ENCODE data around the gene ZBTB8A.
A peak's percentile ranks its signal among the peaks of the same experiment; 100 is the strongest.
"Not testable (repeated sequence)": the region's sequence is repeated elsewhere in the genome, so short reads cannot be mapped to it uniquely, and the experiment has no call there.

Gene ZBTB8A

DNA sequence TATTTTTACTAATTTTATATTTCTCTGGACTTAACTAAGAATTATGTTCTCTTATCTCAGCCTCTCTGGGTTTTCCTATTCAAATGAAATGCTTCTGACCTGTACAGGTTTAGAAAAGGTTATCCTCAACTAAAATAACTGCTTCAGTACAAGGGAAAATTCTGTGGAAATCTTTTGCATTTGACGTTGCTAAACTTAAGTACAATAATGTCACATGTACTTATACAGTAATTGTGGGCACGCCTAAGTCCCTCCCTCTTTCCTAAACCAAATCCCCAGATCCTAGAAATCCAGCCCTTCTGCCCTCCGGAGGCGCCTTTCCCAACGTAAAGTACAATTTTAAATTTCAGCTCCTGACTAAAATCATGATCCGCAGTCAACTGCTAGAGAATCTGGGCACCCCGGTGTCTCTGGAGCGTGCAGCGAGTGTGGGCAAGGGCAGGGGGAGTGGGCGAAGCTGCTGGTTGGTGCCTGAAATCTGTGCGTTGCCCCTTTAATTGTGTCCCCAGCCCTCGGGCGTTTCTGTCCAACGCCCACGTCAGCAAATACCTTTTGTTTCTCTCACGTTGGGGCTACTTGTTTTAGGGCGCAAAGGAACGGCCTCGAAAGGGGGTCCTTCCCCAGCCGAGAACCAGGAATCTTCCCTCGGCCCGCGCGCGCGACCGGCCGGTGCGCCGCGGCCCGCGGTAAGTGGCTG is at the start of gene ZBTB8A:
ZBTB8A (plus strand) TSS at position 541 of the 697 bp plus-strand sequence. CDS start 53,505 bp downstream, outside the sequence.
- DNase-seq: peak; percentile 49

DNA sequence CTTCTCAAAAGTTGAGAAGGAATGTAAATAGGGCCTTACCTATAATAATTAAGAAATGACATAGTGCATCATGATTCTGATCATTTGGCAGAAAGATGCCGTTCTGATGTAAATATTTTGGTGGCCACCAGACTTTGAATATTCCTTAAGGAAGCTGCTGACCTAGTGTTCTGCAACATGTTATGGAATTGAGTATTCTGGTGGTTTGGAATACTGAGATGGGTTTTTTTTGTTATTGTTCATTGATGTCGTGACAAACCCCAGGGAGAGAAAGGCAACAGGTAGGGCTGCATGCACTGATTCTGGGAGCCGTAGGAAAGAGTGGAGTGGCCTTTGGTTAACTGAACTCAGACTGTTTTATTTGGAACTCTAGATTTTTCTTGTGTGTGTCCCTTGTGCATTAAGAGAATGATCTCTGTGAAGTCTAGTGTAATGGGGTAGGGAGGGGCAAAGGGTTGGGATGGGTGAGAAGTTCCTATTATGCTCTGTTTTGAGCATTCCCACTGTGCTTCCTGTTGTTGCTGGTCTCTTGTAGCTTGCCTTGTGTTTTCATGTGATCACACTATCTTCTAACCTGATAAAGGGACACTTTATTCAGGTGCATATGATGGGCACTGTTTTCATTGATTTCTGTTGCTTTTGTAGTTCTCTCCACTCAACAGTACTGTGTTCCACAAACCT is 49.3 kb upstream of the ZBTB8A start:
- DNase-seq: no peak

- no peak for DNase-seq
Observed at GRCh38 chr1:32491386-32491785, 47.8 kb upstream of the ZBTB8A start.

GRCh38 chr1:32494196-32494595 is 45.0 kb upstream of the ZBTB8A start:
- peak; percentile 34 for DNase-seq

GRCh38 chr1:32494711-32495337 is 44.4 kb upstream of the ZBTB8A start:
- DNase-seq: no peak

DNA sequence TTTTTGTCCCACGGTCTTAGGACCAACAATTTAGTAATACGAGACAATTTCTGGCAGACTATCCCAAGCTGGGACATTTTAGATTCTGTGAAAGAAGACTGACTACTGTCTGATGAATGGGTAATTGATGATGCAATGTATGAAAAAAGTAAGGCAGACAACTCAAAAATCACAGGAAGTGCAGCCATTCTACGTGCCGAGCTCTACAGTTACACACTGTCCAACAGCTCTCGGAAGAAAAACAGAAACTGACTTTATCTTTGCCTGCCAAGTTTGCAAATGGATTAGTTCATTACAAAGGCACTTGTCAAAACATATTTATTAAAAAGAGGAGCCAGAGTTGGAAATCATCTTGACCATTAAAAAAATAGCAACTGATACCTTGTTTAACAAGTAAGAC is 43.1 kb upstream of the ZBTB8A start:
- DNase-seq: no peak

DNA sequence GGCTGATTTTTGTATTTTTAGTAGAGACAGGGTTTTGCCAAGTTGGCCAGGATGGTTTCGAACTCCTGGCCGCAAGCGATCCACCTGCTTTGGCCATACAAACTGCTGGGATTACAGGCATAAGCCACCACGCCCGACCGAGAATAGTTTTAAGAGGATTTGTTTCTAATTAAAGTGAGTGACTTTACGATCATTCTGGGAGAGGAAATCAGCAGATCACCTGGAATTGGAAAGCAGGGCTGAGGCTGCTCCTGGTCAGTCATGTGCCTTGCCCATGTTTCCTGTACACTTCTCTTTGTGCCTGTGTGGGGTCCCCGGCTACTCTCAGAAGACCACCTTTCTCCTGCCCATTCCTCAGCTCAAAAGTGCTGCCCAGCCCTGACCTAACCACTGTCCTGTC is 40.5 kb upstream of the ZBTB8A start:
- no peak for DNase-seq

- peak; percentile 46 for DNase-seq
Observed at GRCh38 chr1:32500387-32501209, 38.6 kb upstream of the ZBTB8A start.

DNA sequence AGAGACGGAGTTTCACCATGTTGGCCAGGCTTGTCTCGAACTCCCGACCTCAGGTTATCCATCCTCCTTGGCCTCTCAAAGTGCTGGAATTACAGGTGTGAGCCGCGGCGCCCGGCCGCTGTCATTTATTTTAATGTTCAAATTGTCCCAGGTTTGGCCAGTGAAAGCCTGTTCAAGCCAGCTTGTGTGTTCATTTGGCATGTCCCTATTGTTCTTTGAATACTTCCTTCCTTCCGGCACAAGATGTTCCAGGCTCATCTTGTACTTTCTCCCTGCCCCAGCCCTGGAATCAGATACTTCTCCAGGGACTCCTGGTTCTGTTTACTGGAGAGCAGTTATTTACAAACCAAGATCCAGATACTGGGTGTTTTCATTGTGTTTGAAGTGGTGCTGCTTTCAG is 37.4 kb upstream of the ZBTB8A start:
- no peak for DNase-seq

DNA sequence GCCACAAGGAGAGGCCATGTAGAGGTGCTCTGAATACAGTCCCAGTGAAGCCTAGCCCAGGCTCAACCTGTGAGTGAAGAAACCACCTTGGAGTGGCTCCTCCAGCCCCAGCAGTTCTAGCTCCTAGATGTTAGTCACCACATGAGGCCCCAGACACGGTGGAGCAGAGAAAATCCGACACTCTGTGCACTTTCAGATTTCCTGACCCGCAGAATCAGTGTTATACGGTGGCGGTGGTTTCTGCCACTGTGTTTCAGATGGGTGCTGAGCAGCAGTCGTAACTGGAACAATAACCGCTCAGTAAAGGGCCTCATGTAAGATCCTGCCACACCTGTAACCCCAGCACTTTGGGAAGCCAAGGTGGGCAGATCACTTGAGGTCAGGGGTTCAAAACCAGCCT is 36.1 kb upstream of the ZBTB8A start:
- DNase-seq: no peak

DNA sequence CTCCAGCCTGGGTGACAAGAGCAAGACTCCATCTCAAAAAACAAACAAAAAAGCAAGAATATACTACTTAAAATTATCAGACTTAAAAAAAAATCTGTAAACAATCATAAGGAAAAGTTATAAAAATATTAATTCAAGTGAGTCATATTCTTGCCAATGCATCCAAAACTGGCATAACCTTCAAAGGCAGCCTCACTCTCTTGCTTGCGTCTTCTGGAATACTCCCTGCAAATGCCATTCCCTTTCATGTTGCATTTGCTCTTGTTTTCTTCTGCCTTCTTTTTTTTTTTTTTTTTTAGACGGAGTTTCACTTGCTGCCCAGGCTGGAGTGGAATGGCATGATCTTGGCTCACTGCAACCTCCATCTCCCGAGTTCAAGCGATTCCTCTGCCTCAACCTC is 32.2 kb upstream of the ZBTB8A start:
- no peak for DNase-seq

GRCh38 chr1:32508761-32509160 is 30.5 kb upstream of the ZBTB8A start:
- DNase-seq: no peak

DNA sequence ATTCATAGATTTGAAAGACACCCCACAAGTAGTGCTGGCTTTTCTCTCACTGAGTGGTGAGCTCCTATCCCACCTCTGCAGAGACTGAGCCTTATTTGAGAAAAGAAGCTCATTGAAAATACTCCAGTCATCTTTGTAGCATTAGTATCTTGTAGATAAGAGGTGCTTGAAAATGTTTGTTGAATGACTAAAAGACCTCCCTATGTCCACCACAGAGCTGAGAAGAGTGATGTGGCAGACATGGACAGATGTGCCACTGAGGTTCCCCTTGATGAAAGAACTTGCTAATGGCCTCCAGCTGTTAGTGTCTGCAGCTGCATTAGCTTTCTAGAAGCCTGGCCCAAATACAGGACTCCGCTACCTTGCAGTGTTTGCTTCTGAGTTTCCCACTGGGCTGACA is 29.3 kb upstream of the ZBTB8A start:
- DNase-seq: no peak

DNA sequence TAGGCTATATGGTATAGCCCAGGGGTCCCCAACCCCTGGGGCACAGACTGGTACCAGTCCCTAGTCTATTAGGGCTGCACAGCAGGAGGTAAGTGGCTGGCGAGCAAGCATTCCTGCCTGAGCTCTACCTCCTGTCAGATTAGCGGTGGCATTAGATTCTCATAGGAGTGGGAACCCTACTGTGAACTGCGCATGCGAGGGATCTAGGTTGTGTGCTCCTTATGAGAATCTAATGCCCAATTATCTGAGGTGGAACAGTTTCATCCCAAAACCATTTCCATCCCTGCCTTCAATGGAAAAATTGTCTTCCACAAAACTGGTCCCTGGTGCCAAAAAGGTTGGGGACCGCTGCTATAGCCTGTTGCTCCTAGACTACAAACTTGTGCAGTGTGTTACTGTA is 22.8 kb upstream of the ZBTB8A start:
- no peak for DNase-seq

DNA sequence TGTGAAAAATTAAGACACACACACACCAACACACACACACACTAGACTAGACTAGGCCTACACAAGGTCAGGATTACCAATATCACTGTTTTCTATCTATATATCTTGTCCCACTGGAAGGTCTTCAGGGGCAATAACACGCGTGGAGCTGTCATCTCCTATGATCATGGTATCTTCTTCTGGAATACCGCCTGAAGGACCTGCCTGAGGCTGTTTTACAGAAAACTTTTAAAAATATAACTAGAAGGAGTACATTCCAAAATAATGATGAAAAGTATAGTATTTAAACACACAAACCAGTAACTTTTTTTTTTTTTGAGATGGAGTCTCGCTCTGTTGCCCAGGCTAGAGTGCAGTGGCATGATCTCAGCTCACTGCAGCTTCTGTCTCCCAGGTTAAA is 20.3 kb upstream of the ZBTB8A start:
- no peak for DNase-seq

GRCh38 chr1:32521165-32521564 is 18.1 kb upstream of the ZBTB8A start:
- no peak for DNase-seq

DNA sequence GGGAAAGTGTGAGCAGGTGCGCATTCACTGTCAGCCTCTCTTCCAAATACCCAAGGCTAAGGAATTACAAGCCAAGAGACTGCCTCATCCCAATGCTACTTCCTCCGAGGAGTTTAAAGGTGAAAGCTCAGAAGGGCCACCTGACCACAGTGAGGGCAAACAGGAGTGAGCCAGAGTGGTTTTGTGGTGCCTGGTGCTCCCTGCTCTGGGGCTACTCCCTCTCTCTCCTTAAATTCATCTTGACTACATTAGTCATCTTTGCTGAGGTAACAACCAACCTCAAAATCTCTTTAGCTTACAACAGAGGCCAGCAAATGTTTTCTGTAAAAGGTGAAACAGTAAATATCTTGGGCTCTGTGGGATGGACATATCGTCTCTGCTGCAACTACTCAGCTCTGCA is 14.2 kb upstream of the ZBTB8A start:
- peak; percentile 98 for DNase-seq

- no peak for DNase-seq
Observed at GRCh38 chr1:32525661-32526444, 13.4 kb upstream of the ZBTB8A start.

DNA sequence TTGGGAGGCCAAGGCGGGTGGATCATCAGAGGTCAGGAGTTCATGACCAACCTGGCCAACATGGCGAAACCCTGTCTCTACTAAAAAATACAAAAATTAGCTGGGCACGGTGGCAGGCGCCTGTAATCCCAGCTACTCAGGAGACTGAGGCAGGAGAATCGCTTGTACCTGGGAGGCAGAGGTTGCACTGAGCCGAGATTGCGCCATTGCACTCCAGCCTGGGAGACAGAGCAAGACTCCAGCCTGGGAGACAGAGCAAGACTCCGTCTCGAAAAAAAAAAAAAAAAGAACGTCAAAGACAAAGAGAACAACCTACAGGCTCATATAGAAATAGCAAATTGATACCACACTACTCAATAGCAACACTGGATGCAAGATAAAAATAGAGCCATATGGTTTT is 10.7 kb upstream of the ZBTB8A start:
- DNase-seq: not testable (repeated sequence)

DNA sequence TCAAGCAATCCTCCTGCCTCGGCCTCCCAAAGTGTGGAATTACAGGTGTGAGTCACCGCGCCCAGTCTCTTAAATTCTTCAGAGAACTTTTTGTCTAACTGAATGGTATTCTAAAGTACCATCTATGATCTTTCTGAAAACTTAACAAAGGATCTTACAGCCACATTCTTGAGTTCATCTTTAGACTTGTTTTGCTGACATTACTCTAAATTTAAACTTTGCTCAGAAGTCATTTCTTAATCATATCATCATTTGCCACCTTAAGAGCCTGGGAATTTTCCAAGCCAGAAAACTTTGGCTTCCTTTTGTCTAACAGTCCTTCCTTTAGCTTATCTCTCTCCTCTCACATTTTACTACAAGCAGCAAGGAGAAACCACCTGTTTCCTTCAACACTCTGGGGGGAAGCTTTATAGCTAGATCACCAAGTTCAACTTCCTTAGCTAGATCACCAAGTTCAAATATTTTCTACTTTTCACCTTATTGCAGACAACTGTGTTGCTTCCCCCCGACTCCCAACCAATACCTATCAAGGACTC is 5.4 kb upstream of the ZBTB8A start:
- peak; percentile 35 for DNase-seq

DNA sequence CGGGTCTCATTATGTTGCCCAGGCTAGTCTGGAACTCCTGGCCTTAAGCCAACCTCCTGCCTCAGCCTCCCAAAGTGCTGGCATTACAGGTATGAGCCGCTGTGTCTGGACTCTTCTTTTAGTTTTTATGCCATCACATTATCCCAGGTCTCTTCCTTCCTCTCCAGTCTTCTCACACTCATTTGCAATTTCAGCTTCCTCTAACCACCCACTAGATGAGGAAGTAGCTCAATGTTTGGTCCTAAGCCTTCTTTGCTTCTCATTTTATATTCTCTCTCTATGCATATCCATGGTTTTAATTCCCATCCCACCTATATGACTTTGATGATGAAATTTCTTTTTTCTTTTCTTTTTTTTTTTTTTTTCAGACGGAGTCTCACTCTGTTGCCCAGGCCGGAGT is 3.1 kb upstream of the ZBTB8A start:
- DNase-seq: no peak

DNA sequence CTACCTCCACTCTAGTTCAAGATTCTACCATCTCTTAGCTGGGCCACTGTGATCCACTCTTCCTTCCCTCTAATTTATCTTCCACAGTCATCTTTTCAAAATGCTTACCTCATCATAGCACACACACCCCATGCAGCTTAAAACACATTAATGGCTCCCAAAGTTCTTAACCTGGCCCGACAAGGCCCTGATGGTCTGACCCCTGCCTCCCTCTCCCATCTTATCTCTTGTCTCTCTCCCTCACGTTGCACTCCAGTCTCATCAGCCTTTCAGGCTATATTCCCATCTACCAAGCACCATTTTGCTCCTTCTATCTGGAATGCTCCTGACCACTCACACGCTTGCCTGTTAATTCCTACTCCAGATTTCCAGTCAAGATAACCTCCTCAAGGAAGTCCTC is 2.5 kb upstream of the ZBTB8A start:
- no peak for DNase-seq
